Trophoblast cell (in vitro differentiated cells and primary cell): ENCODE results near the gene RECQL5.

Experiments
- DNase-seq, 2 donors: peaks; one replicate each; pipeline ENCODE4 v3.0.0-alpha.2; 2016
- H2AFZ ChIP-seq: 2 replicates; pipeline ENCODE4 v1.6.1; 2013; ENCODE audit warnings: low read length, moderate library complexity, mild to moderate bottlenecking; ENCODE audit not compliant: insufficient read depth, poor library complexity
- H2AK5ac ChIP-seq: 2 replicates; pipeline ENCODE4 v1.6.1; 2013; ENCODE audit warnings: mild to moderate bottlenecking, low read length
- H2BK120ac ChIP-seq: 2 replicates; pipeline ENCODE4 v1.6.1; 2013; ENCODE audit warnings: low read length, mild to moderate bottlenecking, moderate library complexity; ENCODE audit not compliant: insufficient read depth, poor library complexity
- H2BK12ac ChIP-seq: 2 replicates; pipeline ENCODE4 v1.6.1; 2013; ENCODE audit warnings: mild to moderate bottlenecking, low read length, moderate library complexity
- H2BK5ac ChIP-seq: 2 replicates; pipeline ENCODE4 v1.6.1; 2013; ENCODE audit warnings: low read length, low read depth, moderate library complexity, mild to moderate bottlenecking; ENCODE audit not compliant: poor library complexity
- H3K14ac ChIP-seq: 2 replicates; pipeline ENCODE4 v1.6.1; 2013; ENCODE audit warnings: mild to moderate bottlenecking, low read length
- H3K18ac ChIP-seq: 2 replicates; pipeline ENCODE4 v1.6.1; 2013; ENCODE audit warnings: mild to moderate bottlenecking, low read length
- H3K23ac ChIP-seq: 2 replicates; pipeline ENCODE4 v1.6.1; 2013; ENCODE audit warnings: low read length
- H3K27ac ChIP-seq: 2 replicates; pipeline ENCODE4 v1.5.1; 2013; ENCODE audit warnings: low read depth, mild to moderate bottlenecking, inconsistent platforms, low read length, moderate library complexity
- H3K27me3 ChIP-seq: 2 replicates; pipeline ENCODE4 v1.6.1; 2013; ENCODE audit warnings: inconsistent platforms, mild to moderate bottlenecking, low read length, moderate library complexity; ENCODE audit not compliant: insufficient read depth
- H3K36me3 ChIP-seq, 2 experiments: 1 replicate in 1 of 2; 2 replicates in 1 of 2; pipeline ENCODE4 v1.6.1; 2013; ENCODE audit warnings: low read length in 2 of 2, mild to moderate bottlenecking in 2 of 2, moderate library complexity in 1 of 2; ENCODE audit not compliant: insufficient read depth in 2 of 2, control insufficient read depth in 1 of 2
- H3K4ac ChIP-seq: 2 replicates; pipeline ENCODE4 v1.6.1; 2013; ENCODE audit warnings: low read depth, mild to moderate bottlenecking, low read length, moderate library complexity
- H3K4me1 ChIP-seq, 2 experiments: 1 replicate in 1 of 2; 2 replicates in 1 of 2; pipeline ENCODE4 v1.6.1; 2013; ENCODE audit warnings: low read length in 2 of 2, mild to moderate bottlenecking in 2 of 2, moderate library complexity in 1 of 2; ENCODE audit not compliant: insufficient read depth in 2 of 2, control insufficient read depth in 1 of 2
- H3K4me2 ChIP-seq: 2 replicates; pipeline ENCODE4 v1.6.1; 2013; ENCODE audit warnings: inconsistent platforms, mild to moderate bottlenecking, low read length, moderate library complexity
- H3K4me3 ChIP-seq: 2 replicates; pipeline ENCODE4 v1.5.1; 2013; ENCODE audit warnings: mild to moderate bottlenecking, low read depth, low read length, inconsistent platforms
- H3K79me1 ChIP-seq: one replicate; pipeline ENCODE4 v1.6.1; 2013; ENCODE audit warnings: low read length
- H3K79me2 ChIP-seq: 2 replicates; pipeline ENCODE4 v1.6.1; 2013; ENCODE audit warnings: low read length, mild to moderate bottlenecking; ENCODE audit not compliant: control insufficient read depth, insufficient read depth, poor library complexity
- H3K9ac ChIP-seq: 2 replicates; pipeline ENCODE4 v1.6.1; 2013; ENCODE audit warnings: mild to moderate bottlenecking, low read length
- H3K9me3 ChIP-seq: 2 replicates; pipeline ENCODE4 v1.6.1; 2013; ENCODE audit warnings: low read depth, mild to moderate bottlenecking, control low read depth, inconsistent platforms, low read length; ENCODE audit not compliant: insufficient read depth
- H4K12ac ChIP-seq: 2 replicates; pipeline ENCODE4 v1.6.1; 2013; ENCODE audit warnings: low read depth, mild to moderate bottlenecking, low read length, moderate library complexity
- H4K8ac ChIP-seq: 2 replicates; pipeline ENCODE4 v1.6.1; 2013; ENCODE audit warnings: low read depth, mild to moderate bottlenecking, low read length, moderate library complexity
- H4K91ac ChIP-seq: one replicate; pipeline ENCODE4 v1.6.1; 2013; ENCODE audit warnings: low read depth, mild to moderate bottlenecking, low read length, moderate library complexity
- WGBS: extraction: QIAGEN DNeasy Blood & Tissue Kit; methylation state at CpG from one replicate; pipeline ENCODE4 v1.1.7; 2013; ENCODE audit warnings: missing lambda C conversion rate; ENCODE audit not compliant: insufficient read length, insufficient coverage; ENCODE audit errors: extremely low coverage; 5-methylcytosine and 5-hydroxymethylcytosine counted together

The RECQL5 gene

GRCh38 chr17:75691371-75691791 is 24.4 kb upstream of the RECQL5 start:
- H3K18ac ChIP-seq = peak overlapping the region; percentile 9
- H3K79me1 ChIP-seq = peaks cover 15% of the 10 kb centered on the region
- H3K4ac ChIP-seq = peak overlapping the region; percentile 65
- no peak overlapping the region for H2BK120ac ChIP-seq
- H4K91ac ChIP-seq = peak overlapping the region; percentile 32
- H3K27ac ChIP-seq = no peak overlapping the region
- no peak overlapping the region for H3K23ac ChIP-seq
- H2BK5ac ChIP-seq = no peak overlapping the region
- DNase-seq = no peak
- peaks cover 16% of the 10 kb centered on the region for H3K79me2 ChIP-seq
- H2BK12ac ChIP-seq = no peak overlapping the region
- no peak overlapping the region for H3K4me3 ChIP-seq
- no peak overlapping the region for H4K8ac ChIP-seq
- peaks cover 45 to 46% of the 10 kb centered on the region in 2 experiments for H3K4me1 ChIP-seq
- no CpG with 5 or more reads among the region's 5 CpGs for WGBS
- H3K9ac ChIP-seq = no peak overlapping the region
- H3K14ac ChIP-seq = no peak overlapping the region
- no peak overlapping the region for H4K12ac ChIP-seq
- H3K4me2 ChIP-seq = no peak overlapping the region
- H3K36me3 ChIP-seq = peaks cover 38 to 49% of the 10 kb centered on the region in 2 experiments
- H2AFZ ChIP-seq = no peak overlapping the region
- H3K27me3 ChIP-seq = no peaks in the 10 kb centered on the region
- H3K9me3 ChIP-seq = no peaks in the 10 kb centered on the region
- no peak overlapping the region for H2AK5ac ChIP-seq

GRCh38 chr17:75689441-75689873 is 22.5 kb upstream of the RECQL5 start:
- WGBS = no CpG with 5 or more reads among the region's 6 CpGs

DNA sequence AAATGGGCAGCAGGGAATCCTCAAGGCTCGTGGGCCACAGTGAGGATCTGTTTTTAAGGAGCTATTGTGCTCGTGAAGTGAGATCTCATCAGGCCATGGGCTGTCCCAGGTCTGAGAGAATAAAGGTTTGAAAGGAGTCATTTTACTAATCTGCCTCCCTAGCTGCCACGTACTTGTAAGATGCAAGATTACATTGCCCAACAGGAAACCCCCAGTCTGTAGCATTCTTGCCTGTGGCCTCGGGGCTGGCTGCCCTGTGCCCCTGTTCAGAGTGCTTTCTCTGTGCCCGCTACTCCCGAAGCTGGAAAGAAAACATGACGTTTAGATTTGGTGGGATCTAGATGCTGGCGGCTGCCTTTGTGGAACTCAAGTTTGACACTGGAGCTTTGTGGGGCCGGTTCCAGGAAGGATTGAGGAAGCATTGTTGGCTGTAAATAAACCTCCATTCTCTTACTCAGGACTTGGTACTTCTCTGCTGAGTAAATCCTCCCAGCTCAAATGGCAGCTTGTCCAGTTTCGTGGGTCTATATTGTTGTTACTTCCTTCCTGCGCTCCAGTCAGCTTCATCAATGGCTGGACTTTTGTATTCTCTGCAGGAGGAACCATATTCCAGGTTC is 21.4 kb upstream of the RECQL5 start:
- Histone ChIP-seq H3K9me3 (no peaks in the 10 kb centered on the region), H3K4me1 (peaks cover 43 to 44% of the 10 kb centered on the region in 2 experiments), H2BK120ac (peak overlapping the region; percentile 73), H3K4ac (no peak overlapping the region), H3K27me3 (no peaks in the 10 kb centered on the region), H2BK12ac (peak overlapping the region; percentile 5), H4K91ac (peak overlapping the region; percentile 83), H3K27ac (peak overlapping the region; percentile 91), H3K23ac (no peak overlapping the region), H3K4me2 (no peak overlapping the region), H3K18ac (peak overlapping the region; percentile 23), H3K9ac (no peak overlapping the region), H3K14ac (peak overlapping the region; percentile 62), H3K36me3 (peaks cover 27 to 29% of the 10 kb centered on the region in 2 experiments), H4K8ac (peak overlapping the region; percentile 68), H2BK5ac (peak overlapping the region; percentile 77), H3K79me2 (peaks cover 28% of the 10 kb centered on the region), H3K4me3 (no peak overlapping the region), H3K79me1 (peaks cover 25% of the 10 kb centered on the region), H2AK5ac (peak overlapping the region; percentile 25), H2AFZ (no peak overlapping the region), H4K12ac (no peak overlapping the region)
- WGBS = no CpG with 5 or more reads among the region's 11 CpGs
- peak; percentile 83 to 90 for DNase-seq

More at GRCh38 chr17:75689441-75689873, 22.5 kb upstream of the RECQL5 start:
- Histone ChIP-seq H3K4me1 (peaks cover 43 to 46% of the 10 kb centered on the region in 2 experiments), H3K9me3 (no peaks in the 10 kb centered on the region), H3K27ac (peak overlapping the region; percentile 91), H2BK5ac (no peak overlapping the region), H3K9ac (no peak overlapping the region), H2AFZ (no peak overlapping the region), H2BK120ac (no peak overlapping the region), H2AK5ac (no peak overlapping the region), H3K18ac (no peak overlapping the region), H4K91ac (no peak overlapping the region), H3K79me2 (peaks cover 23% of the 10 kb centered on the region), H3K23ac (no peak overlapping the region), H3K36me3 (peaks cover 35 to 37% of the 10 kb centered on the region in 2 experiments), H4K12ac (no peak overlapping the region), H3K27me3 (no peaks in the 10 kb centered on the region), H2BK12ac (no peak overlapping the region), H3K4ac (no peak overlapping the region), H3K4me2 (no peak overlapping the region), H4K8ac (no peak overlapping the region), H3K79me1 (peaks cover 19% of the 10 kb centered on the region), H3K14ac (no peak overlapping the region), H3K4me3 (no peak overlapping the region)
- peak; percentile 97 to 98 for DNase-seq

GRCh38 chr17:75685499-75685898 is 18.5 kb upstream of the RECQL5 start:
- Histone ChIP-seq H2BK12ac (peak overlapping the region; percentile 8), H3K4me3 (no peak overlapping the region), H3K4ac (peak overlapping the region; percentile 43), H2AK5ac (no peak overlapping the region), H2AFZ (no peak overlapping the region), H3K27me3 (no peaks in the 10 kb centered on the region), H3K4me1 (peaks cover 44 to 51% of the 10 kb centered on the region in 2 experiments), H4K8ac (peak overlapping the region; percentile 44), H3K9ac (no peak overlapping the region), H3K27ac (peak overlapping the region; percentile 37), H4K12ac (no peak overlapping the region), H3K23ac (no peak overlapping the region), H3K36me3 (peaks cover 9 to 11% of the 10 kb centered on the region in 2 experiments), H3K79me2 (peaks cover 25% of the 10 kb centered on the region), H4K91ac (peak overlapping the region; percentile 72), H3K14ac (no peak overlapping the region), H3K18ac (no peak overlapping the region), H2BK5ac (no peak overlapping the region), H3K9me3 (no peaks in the 10 kb centered on the region), H3K4me2 (no peak overlapping the region), H3K79me1 (peaks cover 24% of the 10 kb centered on the region), H2BK120ac (peak overlapping the region; percentile 25)
- no CpG with 5 or more reads among the region's 3 CpGs for WGBS
- DNase-seq = peak in 1 of 2 donors; percentile 19
